ENCODE measurements around the gene MBD5.

DNA sequence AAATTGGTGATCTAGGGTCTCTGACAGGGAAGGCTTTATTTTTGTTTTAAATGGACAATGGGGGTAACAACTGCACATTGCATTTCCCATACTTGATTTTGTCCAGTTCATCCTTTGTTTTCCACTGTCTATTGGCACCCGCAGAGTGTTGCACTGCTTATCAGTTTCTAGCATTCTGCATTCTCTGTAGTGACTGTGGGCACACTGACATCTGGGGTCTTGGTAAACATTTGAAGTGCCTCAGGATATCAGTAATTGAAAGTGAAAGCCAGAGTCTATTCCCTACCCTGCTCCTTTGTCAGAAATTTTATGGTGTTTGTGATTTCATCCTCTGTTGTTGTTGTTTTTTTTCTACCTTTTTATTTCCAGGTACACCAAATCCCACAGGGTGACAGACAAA, 491.6 kb downstream of the MBD5 start:
- TF ChIP-seq POLR2AphosphoS5 (IDR thresholded peaks at IDR 0.05) (no peak), POLR2A (IDR thresholded peaks at IDR 0.05) (no peak), EP300 (IDR thresholded peaks at IDR 0.05) (no peak)
- TF ChIP-seq, protein P1, sequence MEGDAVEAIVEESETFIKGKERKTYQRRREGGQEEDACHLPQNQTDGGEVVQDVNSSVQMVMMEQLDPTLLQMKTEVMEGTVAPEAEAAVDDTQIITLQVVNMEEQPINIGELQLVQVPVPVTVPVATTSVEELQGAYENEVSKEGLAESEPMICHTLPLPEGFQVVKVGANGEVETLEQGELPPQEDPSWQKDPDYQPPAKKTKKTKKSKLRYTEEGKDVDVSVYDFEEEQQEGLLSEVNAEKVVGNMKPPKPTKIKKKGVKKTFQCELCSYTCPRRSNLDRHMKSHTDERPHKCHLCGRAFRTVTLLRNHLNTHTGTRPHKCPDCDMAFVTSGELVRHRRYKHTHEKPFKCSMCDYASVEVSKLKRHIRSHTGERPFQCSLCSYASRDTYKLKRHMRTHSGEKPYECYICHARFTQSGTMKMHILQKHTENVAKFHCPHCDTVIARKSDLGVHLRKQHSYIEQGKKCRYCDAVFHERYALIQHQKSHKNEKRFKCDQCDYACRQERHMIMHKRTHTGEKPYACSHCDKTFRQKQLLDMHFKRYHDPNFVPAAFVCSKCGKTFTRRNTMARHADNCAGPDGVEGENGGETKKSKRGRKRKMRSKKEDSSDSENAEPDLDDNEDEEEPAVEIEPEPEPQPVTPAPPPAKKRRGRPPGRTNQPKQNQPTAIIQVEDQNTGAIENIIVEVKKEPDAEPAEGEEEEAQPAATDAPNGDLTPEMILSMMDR (IDR thresholded peaks at IDR 0.05), result no peak
